WTC11 (cell line): ENCODE data around the gene NUP214. TPM values are rescaled to one million over a fixed set of nuclear protein-coding genes. Genes with fewer than 3 reads are reported as not detected.

Experiments
- ATAC-seq: fragments of 200-7000 bp; cut with Tn5 transposase; 2 replicates; pipeline ENCODE4 v1.10.0; 2021; ENCODE audit warnings: mild to moderate bottlenecking, moderate library complexity
- CTCF ChIA-PET: fragments of 300-600 bp; sonication (Branson Sonifier 250); formaldehyde crosslinking; loops from one replicate; lab custom pipeline; 2021; ENCODE audit warnings: antibody characterized with exemption; lab: Charles Lee
- POLR2A ChIA-PET: fragments of 350-600 bp; sonication (Branson Sonifier 250); formaldehyde crosslinking; loops from one replicate; lab custom pipeline; 2021; ENCODE audit warnings: antibody characterized with exemption; lab: Charles Lee
- DNase-seq: peaks from one replicate; pipeline ENCODE4 v3.0.0; 2021; ENCODE audit warnings: low spot score
- H3K27ac Mint-ChIP-seq: 2 replicates; pipeline ENCODE4 v1.8.0; 2021; ENCODE audit warnings: mixed read lengths
- H3K27me3 Mint-ChIP-seq: 2 replicates; pipeline ENCODE4 v1.8.0; 2021; ENCODE audit warnings: low read depth, mild to moderate bottlenecking, moderate library complexity, mixed read lengths
- H3K36me3 Mint-ChIP-seq: 2 replicates; pipeline ENCODE4 v1.8.0; 2021; ENCODE audit warnings: mixed read lengths
- H3K4me1 Mint-ChIP-seq: 2 replicates; pipeline ENCODE4 v1.8.0; 2022; ENCODE audit warnings: mixed read lengths
- H3K4me3 Mint-ChIP-seq: 2 replicates; pipeline ENCODE4 v1.8.0; 2021; ENCODE audit warnings: mild to moderate bottlenecking, moderate library complexity, mixed read lengths
- H3K9me3 Mint-ChIP-seq: 2 replicates; pipeline ENCODE4 v1.8.0; 2021; ENCODE audit warnings: mixed read lengths
- AFF4 ChIP-seq: sonication (generic); formaldehyde crosslinking; IDR thresholded peaks from 2 replicates; pipeline ENCODE4 v1.8.1; 2023; ENCODE audit warnings: mild to moderate bottlenecking, missing genetic modification reagents, borderline replicate concordance
- ATF1 ChIP-seq: sonication (generic); formaldehyde crosslinking; IDR thresholded peaks from 2 replicates; pipeline ENCODE4 v1.8.1; 2023; ENCODE audit warnings: mild to moderate bottlenecking, moderate library complexity, missing genetic modification reagents
- CREB1 ChIP-seq: sonication (generic); formaldehyde crosslinking; IDR thresholded peaks from 2 replicates; pipeline ENCODE4 v1.8.0; 2023; ENCODE audit warnings: mild to moderate bottlenecking, missing genetic modification reagents
- GRHL2 ChIP-seq: fragments of 250-450 bp; sonication (Bioruptor Pico); IDR thresholded peaks from 2 replicates; pipeline ENCODE4 v1.8.0; 2022; ENCODE audit warnings: mild to moderate bottlenecking, moderate library complexity; ENCODE audit not compliant: insufficient replicate concordance, severe bottlenecking
- KAT7 ChIP-seq: sonication (generic); formaldehyde crosslinking; IDR thresholded peaks from 2 replicates; pipeline ENCODE4 v1.8.1; 2023; ENCODE audit warnings: missing genetic modification reagents, mild to moderate bottlenecking, borderline replicate concordance
- MXD4 ChIP-seq: fragments of 250-450 bp; sonication (Bioruptor Pico); IDR thresholded peaks from 2 replicates; pipeline ENCODE4 v1.8.0; 2021; ENCODE audit warnings: mild to moderate bottlenecking, moderate library complexity, borderline replicate concordance
- MYBL2 ChIP-seq: sonication (generic); formaldehyde crosslinking; IDR thresholded peaks from 2 replicates; pipeline ENCODE4 v1.8.1; 2023; ENCODE audit warnings: mild to moderate bottlenecking, moderate library complexity, missing genetic modification reagents
- NFE2L1 ChIP-seq: sonication (generic); formaldehyde crosslinking; IDR thresholded peaks from 2 replicates; pipeline ENCODE4 v1.8.1; 2023; ENCODE audit warnings: missing genetic modification reagents
- NR1H2 ChIP-seq: sonication (generic); formaldehyde crosslinking; IDR thresholded peaks from 2 replicates; pipeline ENCODE4 v1.9.0; 2021; ENCODE audit warnings: mild to moderate bottlenecking, moderate library complexity, missing genetic modification reagents
- NR2C2 ChIP-seq: sonication (generic); formaldehyde crosslinking; IDR thresholded peaks from 2 replicates; pipeline ENCODE4 v1.8.0; 2022; ENCODE audit warnings: mild to moderate bottlenecking, missing genetic modification reagents
- PREB ChIP-seq: sonication (generic); formaldehyde crosslinking; IDR thresholded peaks from 2 replicates; pipeline ENCODE4 v1.8.1; 2022; ENCODE audit warnings: mild to moderate bottlenecking, missing genetic modification reagents, moderate library complexity, borderline replicate concordance
- SMAD3 ChIP-seq: sonication (generic); formaldehyde crosslinking; IDR thresholded peaks from 2 replicates; pipeline ENCODE4 v1.8.0; 2022; ENCODE audit warnings: missing genetic modification reagents, mild to moderate bottlenecking, borderline replicate concordance
- SOX15 ChIP-seq: fragments of 250-450 bp; sonication (Bioruptor Pico); IDR thresholded peaks from 2 replicates; pipeline ENCODE4 v1.9.0; 2021; ENCODE audit warnings: mild to moderate bottlenecking
- SP1 ChIP-seq: sonication (generic); formaldehyde crosslinking; conservative IDR thresholded peaks from 2 replicates; pipeline ENCODE4 v1.8.1; 2022; ENCODE audit warnings: missing genetic modification reagents
- STAT6 ChIP-seq: sonication (generic); formaldehyde crosslinking; conservative IDR thresholded peaks from 2 replicates; pipeline ENCODE4 v1.8.1; 2023; ENCODE audit warnings: mild to moderate bottlenecking, low read depth, missing genetic modification reagents, moderate library complexity
- ZBTB21 ChIP-seq: sonication (generic); formaldehyde crosslinking; IDR thresholded peaks from 2 replicates; pipeline ENCODE4 v1.8.1; 2023; ENCODE audit warnings: mild to moderate bottlenecking, missing genetic modification reagents, borderline replicate concordance
- ZNF671 ChIP-seq: fragments of 250-450 bp; sonication (Bioruptor Pico); IDR thresholded peaks from 2 replicates; pipeline ENCODE4 v1.8.0; 2021; ENCODE audit warnings: mild to moderate bottlenecking
- ZSCAN18 ChIP-seq: fragments of 250-450 bp; sonication (Bioruptor Pico); IDR thresholded peaks from 2 replicates; pipeline ENCODE4 v2.1.2; 2022; ENCODE audit warnings: mild to moderate bottlenecking, moderate library complexity
- total RNA-seq: library from RNA; stranded (reverse); gene quantifications from 3 replicates; pipeline ENCODE4 v1.2.3, GENCODE V29; 2021
- TF ChIP-seq, protein P1 (sequence below): sonication (generic); formaldehyde crosslinking; IDR thresholded peaks from 2 replicates; pipeline ENCODE4 v1.8.0; 2022; ENCODE audit warnings: mild to moderate bottlenecking, missing genetic modification reagents
- TF ChIP-seq, protein P2 (sequence below): sonication (generic); formaldehyde crosslinking; IDR thresholded peaks from 2 replicates; pipeline ENCODE4 v1.8.0; 2022; ENCODE audit warnings: mild to moderate bottlenecking, missing genetic modification reagents
- TF ChIP-seq, protein P3 (sequence below): fragments of 250-450 bp; sonication (Bioruptor Pico); IDR thresholded peaks from 2 replicates; pipeline ENCODE4 v1.9.0; 2021; ENCODE audit warnings: moderate library complexity, mild to moderate bottlenecking, inconsistent platforms, borderline replicate concordance

NUP214 gene
- total RNA-seq, 1 experiment from 2014 or later = 41.8 TPM

GRCh38 chr9:131138676-131139075 lies 13.3 kb downstream of the NUP214 start (continued):
- TF ChIP-seq ZSCAN18 (CRISPR knock-in tag) (no peak), MYBL2 (CRISPR knock-in tag) (no peak), KAT7 (CRISPR knock-in tag) (no peak), SMAD3 (no peak), ZNF671 (no peak), SOX15 (CRISPR knock-in tag) (no peak), CREB1 (CRISPR knock-in tag) (no peak)
- TF ChIP-seq, protein P1, sequence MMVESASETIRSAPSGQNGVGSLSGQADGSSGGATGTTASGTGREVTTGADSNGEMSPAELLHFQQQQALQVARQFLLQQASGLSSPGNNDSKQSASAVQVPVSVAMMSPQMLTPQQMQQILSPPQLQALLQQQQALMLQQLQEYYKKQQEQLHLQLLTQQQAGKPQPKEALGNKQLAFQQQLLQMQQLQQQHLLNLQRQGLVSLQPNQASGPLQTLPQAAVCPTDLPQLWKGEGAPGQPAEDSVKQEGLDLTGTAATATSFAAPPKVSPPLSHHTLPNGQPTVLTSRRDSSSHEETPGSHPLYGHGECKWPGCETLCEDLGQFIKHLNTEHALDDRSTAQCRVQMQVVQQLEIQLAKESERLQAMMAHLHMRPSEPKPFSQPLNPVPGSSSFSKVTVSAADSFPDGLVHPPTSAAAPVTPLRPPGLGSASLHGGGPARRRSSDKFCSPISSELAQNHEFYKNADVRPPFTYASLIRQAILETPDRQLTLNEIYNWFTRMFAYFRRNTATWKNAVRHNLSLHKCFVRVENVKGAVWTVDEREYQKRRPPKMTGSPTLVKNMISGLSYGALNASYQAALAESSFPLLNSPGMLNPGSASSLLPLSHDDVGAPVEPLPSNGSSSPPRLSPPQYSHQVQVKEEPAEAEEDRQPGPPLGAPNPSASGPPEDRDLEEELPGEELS = no peak
- TF ChIP-seq, protein P2, sequence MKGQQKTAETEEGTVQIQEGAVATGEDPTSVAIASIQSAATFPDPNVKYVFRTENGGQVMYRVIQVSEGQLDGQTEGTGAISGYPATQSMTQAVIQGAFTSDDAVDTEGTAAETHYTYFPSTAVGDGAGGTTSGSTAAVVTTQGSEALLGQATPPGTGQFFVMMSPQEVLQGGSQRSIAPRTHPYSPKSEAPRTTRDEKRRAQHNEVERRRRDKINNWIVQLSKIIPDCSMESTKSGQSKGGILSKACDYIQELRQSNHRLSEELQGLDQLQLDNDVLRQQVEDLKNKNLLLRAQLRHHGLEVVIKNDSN (CRISPR knock-in tag) = no peak

GRCh38 chr9:131140112-131140511 lies 14.7 kb downstream of the NUP214 start:
- DNase-seq (no peak), ATAC-seq (no peak)
- Mint-ChIP-seq H3K9me3 (no peaks in the 10 kb centered on the region), H3K36me3 (peaks cover 67% of the 10 kb centered on the region), H3K27me3 (no peaks in the 10 kb centered on the region), H3K4me1 (no peaks in the 10 kb centered on the region), H3K27ac (no peak overlapping the region), H3K4me3 (no peak overlapping the region)
- TF ChIP-seq MXD4 = no peak
- TF ChIP-seq AFF4 (CRISPR knock-in tag) = no peak
- no peak for TF ChIP-seq PREB
- TF ChIP-seq NR1H2 (CRISPR knock-in tag) = no peak
- TF ChIP-seq ZBTB21 (CRISPR knock-in tag) = no peak
- no peak for TF ChIP-seq STAT6 (CRISPR knock-in tag)
- TF ChIP-seq ATF1 (CRISPR knock-in tag) = no peak
- no peak for TF ChIP-seq NFE2L1 (CRISPR knock-in tag)
- TF ChIP-seq, protein P1 = no peak
- TF ChIP-seq, protein P3, sequence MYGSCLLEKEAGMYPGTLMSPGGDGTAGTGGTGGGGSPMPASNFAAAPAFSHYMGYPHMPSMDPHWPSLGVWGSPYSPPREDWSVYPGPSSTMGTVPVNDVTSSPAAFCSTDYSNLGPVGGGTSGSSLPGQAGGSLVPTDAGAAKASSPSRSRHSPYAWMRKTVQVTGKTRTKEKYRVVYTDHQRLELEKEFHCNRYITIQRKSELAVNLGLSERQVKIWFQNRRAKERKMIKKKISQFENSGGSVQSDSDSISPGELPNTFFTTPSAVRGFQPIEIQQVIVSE (CRISPR knock-in tag) = no peak
- no peak for TF ChIP-seq GRHL2 (CRISPR knock-in tag)
- TF ChIP-seq NR2C2 = no peak
- no peak for TF ChIP-seq SP1 (CRISPR knock-in tag)
- POLR2A ChIA-PET = interaction anchor here (1.5 kb wide), 1 partner anchor 15 kb away, joined by 5 read pairs; the partner anchor contains the start of gene NUP214
- CTCF ChIA-PET = no interaction called here
